H1 (cell line): ENCODE results near the gene PPFIA2. TPM values are rescaled to one million over a fixed set of nuclear protein-coding genes. Genes with fewer than 3 reads are reported as not detected.

Experiments used
- CTCF ChIA-PET: fragments of 300-600 bp; sonication (Branson Sonifier 250); formaldehyde crosslinking; loops from one replicate; lab custom pipeline; 2021; ENCODE audit not compliant: partially characterized antibody; lab: Charles Lee
- POLR2A ChIA-PET: fragments of 300-600 bp; sonication (Branson Sonifier 250); formaldehyde crosslinking; loops from one replicate; lab custom pipeline; 2021; ENCODE audit warnings: inconsistent platforms; ENCODE audit not compliant: partially characterized antibody; lab: Charles Lee
- DNase-seq, 2 experiments: peaks; one replicate each; pipeline versions ENCODE4 v3.0.0 to v3.0.0-alpha.2; 2010 to 2022; ENCODE audit warnings: low spot score in 2 of 2, low read depth in 1 of 2, mixed read lengths in 1 of 2
- FAIRE-seq: peaks from 2 replicates; lab custom pipeline; 2011; peaks lifted over from hg19 to GRCh38; lab: Jason Lieb, UNC
- H2AFZ ChIP-seq: 2 replicates; pipeline ENCODE4 v1.8.1; 2012; ENCODE audit warnings: low read length, inconsistent platforms
- H2AK5ac ChIP-seq: 2 replicates; pipeline ENCODE4 v1.6.1; 2013; ENCODE audit warnings: low read depth, low read length
- H2BK120ac ChIP-seq: replicated peaks from 2 replicates; pipeline ENCODE3; 2013; ENCODE audit warnings: low read depth, low read length, inconsistent platforms
- H2BK12ac ChIP-seq: 2 replicates; pipeline ENCODE4 v1.6.1; 2013; ENCODE audit warnings: low read depth, low read length
- H2BK15ac ChIP-seq: 2 replicates; pipeline ENCODE4 v1.6.1; 2013; ENCODE audit warnings: low read length
- H2BK20ac ChIP-seq: 2 replicates; pipeline ENCODE4 v1.6.1; 2013; ENCODE audit warnings: low read length
- H2BK5ac ChIP-seq: 2 replicates; pipeline ENCODE4 v1.6.1; 2013; ENCODE audit warnings: low read depth, low read length
- H3K14ac ChIP-seq: 2 replicates; pipeline ENCODE4 v1.6.1; 2013; ENCODE audit warnings: inconsistent platforms; ENCODE audit not compliant: insufficient read length
- H3K18ac ChIP-seq: 2 replicates; pipeline ENCODE4 v1.6.1; 2013; ENCODE audit warnings: low read length; ENCODE audit errors: extremely low read depth
- H3K23ac ChIP-seq: 2 replicates; pipeline ENCODE4 v1.6.1; 2013; ENCODE audit warnings: inconsistent platforms; ENCODE audit not compliant: insufficient read length
- H3K23me2 ChIP-seq: 2 replicates; pipeline ENCODE4 v1.6.1; 2013; ENCODE audit warnings: low read depth, low read length
- H3K27ac ChIP-seq: 2 replicates; pipeline ENCODE4 v1.6.1; 2011; ENCODE audit warnings: low read depth, low read length, inconsistent platforms
- H3K27me3 ChIP-seq, 4 experiments: replicated peaks in 1 of 4; 1 replicate in 1 of 4; 2 replicates in 3 of 4; pipeline versions ENCODE4 v1.6.1 to v1.8.1; 2011 to 2013; ENCODE audit warnings: low read length in 3 of 4, mild to moderate bottlenecking in 3 of 4, inconsistent platforms in 2 of 4, mixed read lengths in 2 of 4, moderate library complexity in 1 of 4; ENCODE audit not compliant: control insufficient read depth in 3 of 4, insufficient read depth in 3 of 4; ENCODE audit errors: extremely low read depth in 1 of 4
- H3K36me3 ChIP-seq, 4 experiments: 2 replicates each; pipeline versions ENCODE4 v1.6.1 to v1.8.1; 2011 to 2013; ENCODE audit warnings: mild to moderate bottlenecking in 4 of 4, low read length in 3 of 4, moderate library complexity in 2 of 4, control low read depth in 1 of 4, inconsistent platforms in 1 of 4; ENCODE audit not compliant: insufficient read depth in 4 of 4, control insufficient read depth in 2 of 4
- H3K4ac ChIP-seq: replicated peaks from 2 replicates; pipeline ENCODE3; 2013; ENCODE audit warnings: low read length, low read depth, mixed read lengths, inconsistent platforms; ENCODE audit not compliant: insufficient read length
- H3K4me1 ChIP-seq, 4 experiments: replicated peaks in 1 of 4; 1 replicate in 1 of 4; 2 replicates in 3 of 4; pipeline versions ENCODE4 v1.6.1 to v1.8.1; 2011 to 2013; ENCODE audit warnings: low read length in 3 of 4, inconsistent platforms in 2 of 4, mixed read lengths in 1 of 4; ENCODE audit not compliant: insufficient read depth in 4 of 4, control insufficient read depth in 3 of 4
- H3K4me2 ChIP-seq, 2 experiments: 2 replicates each; pipeline versions ENCODE4 v1.6.1 to v1.8.1; 2011 to 2013; ENCODE audit warnings: low read depth in 2 of 2, low read length in 2 of 2, control low read depth in 1 of 2, inconsistent platforms in 1 of 2, mild to moderate bottlenecking in 1 of 2; ENCODE audit not compliant: insufficient read depth in 1 of 2
- H3K4me3 ChIP-seq, 4 experiments: fragments of 200-600, 300-600 bp in 1 of 4; sonication (generic), shearing (Covaris generic), sonication (Bioruptor Twin) in 1 of 4; 2 replicates each; pipeline versions ENCODE4 v1.5.1 to v1.8.1; 2011 to 2016; ENCODE audit warnings: low read length in 4 of 4, low read depth in 3 of 4, control low read depth in 2 of 4, inconsistent platforms in 2 of 4, mild to moderate bottlenecking in 2 of 4, mixed read lengths in 1 of 4, moderate library complexity in 1 of 4; ENCODE audit not compliant: insufficient read depth in 2 of 4; ENCODE audit errors: extremely low read depth in 1 of 4
- H3K56ac ChIP-seq: replicated peaks from 2 replicates; pipeline ENCODE3; 2013; ENCODE audit warnings: low read depth, mild to moderate bottlenecking, mixed read lengths, low read length, inconsistent platforms; ENCODE audit not compliant: insufficient read length
- H3K79me1 ChIP-seq: 2 replicates; pipeline ENCODE4 v1.6.1; 2013; ENCODE audit warnings: low read depth, low read length, control low read depth
- H3K79me2 ChIP-seq, 2 experiments: 2 replicates each; pipeline versions ENCODE4 v1.6.1 to v1.8.1; 2012 to 2013; ENCODE audit warnings: low read length in 2 of 2, mild to moderate bottlenecking in 2 of 2, inconsistent platforms in 1 of 2; ENCODE audit not compliant: insufficient read depth in 2 of 2, control insufficient read depth in 1 of 2
- H3K9ac ChIP-seq, 4 experiments: replicated peaks in 1 of 4; 1 replicate in 1 of 4; 2 replicates in 3 of 4; pipeline versions ENCODE4 v1.6.1 to v1.8.1; 2011 to 2013; ENCODE audit warnings: low read depth in 3 of 4, low read length in 3 of 4, control low read depth in 2 of 4, mild to moderate bottlenecking in 2 of 4, moderate library complexity in 2 of 4, inconsistent platforms in 1 of 4; ENCODE audit errors: extremely low read depth in 1 of 4
- H3K9me3 ChIP-seq, 2 experiments: 2 replicates each; pipeline versions ENCODE4 v1.6.1 to v1.8.1; 2012 to 2013; ENCODE audit warnings: mild to moderate bottlenecking in 2 of 2, moderate library complexity in 2 of 2, control low read depth in 1 of 2, inconsistent platforms in 1 of 2, low read depth in 1 of 2, low read length in 1 of 2, mixed read lengths in 1 of 2; ENCODE audit not compliant: insufficient read depth in 2 of 2
- H4K20me1 ChIP-seq, 2 experiments: replicated peaks in 1 of 2; 2 replicates each; pipeline versions ENCODE3 to v1.8.1; 2011 to 2013; ENCODE audit warnings: inconsistent platforms in 2 of 2, low read length in 2 of 2, mild to moderate bottlenecking in 1 of 2; ENCODE audit not compliant: insufficient read depth in 2 of 2, control insufficient read depth in 1 of 2
- H4K5ac ChIP-seq: 2 replicates; pipeline ENCODE4 v1.6.1; 2013; ENCODE audit warnings: low read length, low read depth, mixed read lengths, inconsistent platforms; ENCODE audit not compliant: insufficient read length
- H4K8ac ChIP-seq: 2 replicates; pipeline ENCODE4 v1.8.0; 2013; ENCODE audit warnings: mild to moderate bottlenecking, moderate library complexity, low read length, inconsistent platforms; ENCODE audit not compliant: insufficient read depth; ENCODE audit errors: extremely low read depth
- H4K91ac ChIP-seq: replicated peaks from 2 replicates; pipeline ENCODE3; 2013; ENCODE audit warnings: low read length, mixed read lengths, inconsistent platforms; ENCODE audit not compliant: insufficient read length
- ASH2L ChIP-seq: fragments of 200-600, 300-600 bp; sonication (generic); IDR thresholded peaks from one replicate; pipeline ENCODE4 v1.7.1; 2017; ENCODE audit warnings: low read length
- BCL11A ChIP-seq, 2 experiments: IDR thresholded peaks; one replicate each; pipeline ENCODE4 v1.6.1; 2011; ENCODE audit warnings: low read depth in 2 of 2, low read length in 2 of 2, mild to moderate bottlenecking in 2 of 2
- GTF2F1 ChIP-seq: IDR thresholded peaks from 2 replicates; pipeline ENCODE4 v1.6.1; 2012; ENCODE audit warnings: low read depth, low read length, improper control_type of control experiment, borderline replicate concordance
- PHF8 ChIP-seq: fragments of 200-600 bp; sonication (generic); conservative IDR thresholded peaks from 2 replicates; pipeline ENCODE4 v1.7.1; 2012; ENCODE audit warnings: low read depth, mild to moderate bottlenecking, inconsistent platforms, low read length, moderate library complexity
- RAD21 ChIP-seq, 2 experiments: IDR thresholded peaks in 1 of 2; conservative IDR thresholded peaks in 1 of 2; 2 replicates each; pipeline ENCODE4 v1.6.1; 2011; ENCODE audit warnings: low read depth in 2 of 2, low read length in 2 of 2, improper control_type of control experiment in 1 of 2, inconsistent platforms in 1 of 2, mild to moderate bottlenecking in 1 of 2, moderate library complexity in 1 of 2
- SAP30 ChIP-seq: fragments of 300-600 bp; sonication (generic); IDR thresholded peaks from 2 replicates; pipeline ENCODE4 v1.7.1; 2012; ENCODE audit warnings: low read length, moderate library complexity, mild to moderate bottlenecking, inconsistent platforms; ENCODE audit not compliant: insufficient read depth, insufficient replicate concordance
- polyA plus RNA-seq, 7 experiments: library from polyadenylated mRNA; depleted of rRNA in 3 of 7; stranded (reverse) in 5 of 7; unstranded in 2 of 7; fragments of >200 nt in 5 of 7; fragments of 200-250 nt in 2 of 7; gene quantifications; 1 replicate in 5 of 7; 2 replicates in 1 of 7; 4 replicates in 1 of 7; pipeline versions ENCODE4 v1.2.1 to v1.2.3, GENCODE V29; 2011 to 2013; ENCODE audit warnings: missing spikeins in 2 of 7, mixed read lengths in 2 of 7
- total RNA-seq: library from RNA; stranded (reverse); fragmentation: NEBNext Ultra II Directional; extraction: Animal tissue kit (Norgen Biotek cat#: 25700); gene quantifications from 2 replicates; pipeline ENCODE4 v1.2.1, GENCODE V29; 2021
- TF ChIP-seq, protein P1 (sequence below): IDR thresholded peaks from 2 replicates; pipeline ENCODE4 v1.6.1; 2012; ENCODE audit warnings: inconsistent platforms

PPFIA2 gene
- total and polyA plus RNA-seq, 2 of the 8 experiments (the other 6 are each of a cell fraction or from before 2014, with no cell fraction given) = 1.2 to 1.8 TPM

- Histone ChIP-seq H2AFZ (no peak overlapping the region), H3K56ac (no peak overlapping the region), H3K36me3 (no peaks in the 10 kb centered on the region), H3K14ac (no peak overlapping the region), H3K79me2 (no peaks in the 10 kb centered on the region), H3K18ac (no peak overlapping the region), H2BK120ac (no peak overlapping the region), H3K9ac (no peak overlapping the region), H4K5ac (no peak overlapping the region)
- CTCF ChIA-PET = interaction anchor here (0.9 kb wide), 1 partner anchor 27 kb away, joined by 3 read pairs; no protein-coding TSS in a partner anchor
- POLR2A ChIA-PET = no interaction called here
- TF ChIP-seq GTF2F1 (no peak), PHF8 (no peak), BCL11A (IDR thresholded peaks at IDR 0.05; ENCODE audit: low read depth in 2 of 2, low read length in 2 of 2) (no peak), SAP30 (no peak), RAD21 (IDR thresholded peaks at IDR 0.05 in 1 of 2, conservative IDR thresholded peaks at IDR 0.05 in 1 of 2; ENCODE audit: low read depth in 2 of 2, low read length in 2 of 2) (no peak), ASH2L (no peak)
- TF ChIP-seq, protein P1, sequence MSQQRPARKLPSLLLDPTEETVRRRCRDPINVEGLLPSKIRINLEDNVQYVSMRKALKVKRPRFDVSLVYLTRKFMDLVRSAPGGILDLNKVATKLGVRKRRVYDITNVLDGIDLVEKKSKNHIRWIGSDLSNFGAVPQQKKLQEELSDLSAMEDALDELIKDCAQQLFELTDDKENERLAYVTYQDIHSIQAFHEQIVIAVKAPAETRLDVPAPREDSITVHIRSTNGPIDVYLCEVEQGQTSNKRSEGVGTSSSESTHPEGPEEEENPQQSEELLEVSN = no peak
- TF ChIP-seq, all 59 proteins: peak for 0
- Histone ChIP-seq H3K27ac (no peak overlapping the region), H4K20me1 (no peaks in the 10 kb centered on the region), H2BK5ac (no peak overlapping the region), H3K4me3 (no peak overlapping the region), H3K27me3 (no peaks in the 10 kb centered on the region), H2BK15ac (no peak overlapping the region), H2BK12ac (no peak overlapping the region), H2AK5ac (no peak overlapping the region), H4K91ac (no peak overlapping the region), H3K79me1 (no peaks in the 10 kb centered on the region), H3K23me2 (no peaks in the 10 kb centered on the region), H3K4me1 (no peaks in the 10 kb centered on the region), H2BK20ac (no peak overlapping the region), H3K9me3 (no peaks in the 10 kb centered on the region), H4K8ac (no peak overlapping the region), H3K4me2 (no peak overlapping the region), H3K4ac (no peak overlapping the region), H3K23ac (no peak overlapping the region)
- no peak for FAIRE-seq
- no peak for DNase-seq
Observed at GRCh38 chr12:81670759-81671158, 88.4 kb downstream of the PPFIA2 start.
